HG02623 (cell line): ENCODE measurements around the gene OPRM1.

Source experiments
- ATAC-seq: cut with Tn5 transposase; IDR thresholded peaks from one replicate; pipeline ENCODE4 v1.9.1; 2021; ENCODE audit warnings: moderate library complexity; ENCODE audit not compliant: unreplicated experiment

OPRM1 gene

DNA sequence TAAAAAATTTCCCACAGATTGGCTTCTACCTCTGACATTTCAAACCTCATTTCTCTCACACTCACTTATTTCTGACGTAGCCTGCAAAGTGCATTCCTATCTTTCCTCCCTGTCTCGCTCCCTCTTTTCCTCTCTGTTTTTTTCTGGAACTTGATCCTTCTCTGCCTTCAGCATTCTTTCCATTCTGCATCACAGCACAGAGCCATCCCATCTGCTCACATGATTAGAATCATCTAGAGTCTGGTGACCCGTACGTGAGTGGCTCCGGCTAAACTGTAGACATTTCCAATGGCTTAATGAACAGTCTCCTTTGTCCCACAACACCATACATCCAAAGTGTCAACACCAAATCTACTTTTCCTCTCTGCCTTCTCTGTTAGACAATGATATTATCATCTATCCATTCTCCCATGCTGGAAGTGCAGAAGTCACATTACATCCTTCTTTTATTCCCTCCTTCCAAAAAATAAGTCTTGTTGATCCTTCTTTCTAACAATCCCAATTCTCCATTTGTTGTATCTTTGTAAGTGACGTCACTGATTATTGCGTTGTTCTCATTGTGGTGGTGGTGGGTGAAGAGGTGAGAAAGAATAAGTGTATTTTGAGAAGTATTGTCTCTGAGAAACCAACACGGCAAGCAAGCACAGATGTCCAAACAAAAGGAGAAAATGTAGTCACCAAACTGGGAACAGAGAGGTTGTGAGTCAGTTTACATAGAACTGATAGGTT lies 41.6 kb downstream of the OPRM1 start:
- ATAC-seq: no peak

DNA sequence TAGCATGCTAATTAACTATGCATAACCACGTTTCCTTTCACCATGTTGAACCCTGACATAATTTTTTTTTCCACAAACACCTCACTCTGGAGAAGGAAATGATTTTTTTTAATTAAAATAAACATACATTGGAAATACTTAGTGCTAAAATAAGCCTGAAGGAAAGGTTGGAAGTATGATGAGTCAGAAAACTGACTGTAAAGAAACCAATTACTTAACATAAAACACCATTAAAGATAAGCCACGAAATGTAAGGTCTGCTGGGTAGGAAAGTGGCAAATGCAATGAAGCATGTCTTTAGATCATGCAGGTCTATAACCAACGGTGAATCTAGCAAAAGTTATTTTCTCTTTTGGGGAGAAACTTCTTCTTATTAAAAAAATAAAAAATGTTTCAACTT lies 47.5 kb downstream of the OPRM1 start:
- no peak for ATAC-seq

- no peak for ATAC-seq
Observed at GRCh38 chr6:154092326-154092962, 53.4 kb downstream of the OPRM1 start.

GRCh38 chr6:154093231-154094044 lies 54.4 kb downstream of the OPRM1 start:
- ATAC-seq: no peak

- no peak for ATAC-seq
Observed at GRCh38 chr6:154095571-154095970, 56.5 kb downstream of the OPRM1 start.

- ATAC-seq: no peak
Observed at GRCh38 chr6:154096316-154096715, 57.3 kb downstream of the OPRM1 start.

- ATAC-seq: no peak
Observed at GRCh38 chr6:154096834-154097233, 57.8 kb downstream of the OPRM1 start.

DNA sequence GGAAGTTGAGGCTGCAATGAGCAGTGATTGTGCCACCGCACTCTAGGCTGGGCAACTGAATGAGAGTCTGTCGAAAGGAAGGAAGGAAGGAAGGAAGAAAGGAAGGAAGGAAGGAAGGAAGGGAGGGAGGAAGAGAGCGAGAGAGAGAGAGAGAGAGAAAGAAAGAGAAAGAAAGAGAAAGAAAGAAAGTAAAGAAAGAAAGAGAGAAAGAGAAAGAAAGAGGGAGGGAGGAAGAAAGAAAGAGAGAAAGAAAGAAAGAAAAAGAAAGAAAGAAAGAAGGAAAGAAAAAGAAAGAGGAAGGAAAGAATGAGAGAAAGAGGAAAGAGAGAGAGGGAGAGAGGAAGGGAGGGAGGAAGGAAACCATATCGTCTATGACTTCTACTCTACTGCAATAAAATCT lies 60.2 kb downstream of the OPRM1 start:
- ATAC-seq: no peak

DNA sequence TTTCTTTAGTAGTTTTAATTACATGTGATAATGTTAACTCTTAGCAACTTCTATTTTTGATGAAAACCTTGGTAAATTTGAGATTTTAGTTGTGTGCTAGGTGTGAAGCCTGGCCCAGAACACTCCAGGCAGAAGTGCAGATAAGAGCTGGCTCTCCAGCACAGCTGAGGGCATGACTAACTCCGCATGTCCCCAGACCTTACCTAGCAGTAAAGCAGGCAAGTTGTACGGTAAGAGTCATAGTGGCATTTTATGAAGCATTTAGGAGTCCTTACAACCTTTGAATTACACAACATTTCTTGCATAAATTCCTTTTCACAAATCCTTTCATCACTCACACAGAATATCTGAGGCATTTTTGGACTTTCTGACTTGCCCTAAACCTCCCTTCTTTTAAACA lies 67.2 kb downstream of the OPRM1 start:
- no peak for ATAC-seq

DNA sequence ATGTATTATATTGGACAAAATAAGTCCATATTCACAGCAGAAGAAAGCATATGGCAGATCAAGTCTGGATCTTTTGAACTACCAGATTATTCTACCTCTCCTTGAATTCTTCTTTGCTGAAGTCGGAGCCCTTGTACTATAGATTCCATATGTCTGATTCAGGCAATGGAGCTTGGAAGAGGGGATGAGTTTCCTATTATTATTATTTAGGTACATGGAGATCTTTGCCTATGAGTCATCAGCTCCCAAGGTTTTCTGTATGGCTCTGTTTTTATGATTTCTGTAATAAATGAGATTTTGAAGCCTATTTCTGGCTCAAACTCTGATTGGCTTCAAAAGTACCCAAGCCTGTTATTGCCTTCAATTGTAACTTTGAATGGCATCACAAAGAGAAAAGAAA lies 72.0 kb downstream of the OPRM1 start:
- no peak for ATAC-seq

DNA sequence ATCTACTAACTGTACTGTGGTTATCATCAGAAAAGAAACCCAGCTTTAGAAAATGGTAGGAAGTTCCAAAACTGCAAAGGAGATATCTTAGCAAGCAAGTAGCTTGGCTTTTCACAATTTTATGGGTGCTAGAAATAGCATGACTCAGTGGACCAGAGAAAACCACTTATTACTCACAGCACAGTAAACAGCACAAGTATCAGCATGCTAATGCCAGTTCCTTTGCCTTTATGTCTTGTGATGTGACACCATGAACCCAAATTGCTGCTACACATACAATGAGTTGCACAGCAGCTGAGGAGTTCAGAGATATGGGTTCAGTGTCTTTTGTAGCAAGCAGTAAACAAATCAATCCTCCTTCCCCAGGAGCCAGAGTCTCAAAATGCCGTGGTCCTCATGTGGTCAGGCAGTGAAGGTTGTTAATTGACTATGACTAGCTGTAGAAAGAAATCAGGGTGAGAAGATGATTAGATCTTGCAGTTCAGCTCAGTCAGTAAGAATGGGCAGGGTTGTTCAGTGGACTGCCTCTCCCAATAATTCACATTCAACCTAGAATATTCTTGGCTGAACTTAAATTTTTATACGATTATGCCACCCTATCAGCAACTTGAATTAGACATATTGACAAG lies 73.3 kb downstream of the OPRM1 start:
- ATAC-seq: no peak

- ATAC-seq: no peak
Observed at GRCh38 chr6:154113392-154113791, 74.4 kb downstream of the OPRM1 start.

DNA sequence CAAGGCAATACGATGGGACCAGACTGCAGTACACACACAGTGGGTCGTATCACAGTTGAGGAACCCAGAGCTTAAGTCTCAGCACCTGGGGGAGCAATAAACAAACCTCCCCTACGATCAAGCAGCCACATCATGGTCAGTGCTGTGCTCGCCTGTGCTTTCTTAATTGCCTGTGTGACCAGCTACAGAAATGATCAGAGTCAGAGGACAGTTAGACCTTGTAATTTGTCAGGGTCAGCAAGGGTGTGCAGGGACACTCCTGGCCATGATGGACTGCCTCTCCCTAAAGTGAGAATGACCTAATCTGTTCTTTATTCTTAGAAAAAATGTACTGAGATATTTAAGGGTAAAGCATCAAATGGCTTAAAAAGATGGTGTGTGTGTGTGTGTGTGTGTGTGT lies 78.4 kb downstream of the OPRM1 start:
- no peak for ATAC-seq

- no peak for ATAC-seq
Observed at GRCh38 chr6:154122195-154122925, 83.3 kb downstream of the OPRM1 start.

DNA sequence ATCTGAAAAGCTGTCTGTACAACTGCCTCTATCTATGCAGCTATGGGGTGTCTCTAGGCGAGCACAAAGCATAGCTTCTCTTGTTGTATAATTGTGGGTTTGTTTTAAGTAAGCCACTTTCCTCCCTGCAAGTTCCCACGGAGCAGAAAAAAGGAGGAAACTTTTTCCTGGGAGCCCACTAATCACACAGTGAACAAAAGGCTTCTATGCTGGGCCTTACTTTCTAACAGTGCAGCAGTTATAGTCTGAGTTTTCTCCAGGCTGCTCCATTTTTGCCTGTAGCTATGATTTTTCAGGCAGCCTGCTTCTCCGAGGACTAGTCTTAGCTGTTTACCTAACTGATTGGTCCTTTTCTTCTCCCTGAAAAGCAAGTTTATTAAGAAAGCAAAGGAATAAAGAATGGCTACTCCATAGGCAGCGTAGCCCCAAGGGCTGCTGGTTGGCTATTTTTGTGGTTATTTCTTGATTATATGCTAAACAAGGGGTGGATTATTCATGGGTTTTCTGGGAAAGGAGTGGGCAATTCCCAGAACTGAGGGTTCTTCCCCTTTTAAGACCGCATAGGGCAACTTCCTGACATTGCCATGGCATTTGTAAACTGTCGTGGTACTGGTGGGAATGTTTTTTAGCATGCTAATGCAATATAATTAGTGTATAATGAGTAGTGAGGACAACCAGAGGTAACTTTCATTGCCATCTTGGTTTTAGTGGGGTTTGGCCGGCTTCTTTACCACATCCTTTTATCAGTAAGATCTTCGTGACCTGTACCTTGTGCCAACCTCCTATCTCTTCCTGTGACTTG lies 84.3 kb downstream of the OPRM1 start:
- no peak for ATAC-seq

GRCh38 chr6:154125421-154125820 lies 86.4 kb downstream of the OPRM1 start:
- ATAC-seq: no peak

GRCh38 chr6:154127657-154128056 lies 88.6 kb downstream of the OPRM1 start:
- ATAC-seq: no peak

DNA sequence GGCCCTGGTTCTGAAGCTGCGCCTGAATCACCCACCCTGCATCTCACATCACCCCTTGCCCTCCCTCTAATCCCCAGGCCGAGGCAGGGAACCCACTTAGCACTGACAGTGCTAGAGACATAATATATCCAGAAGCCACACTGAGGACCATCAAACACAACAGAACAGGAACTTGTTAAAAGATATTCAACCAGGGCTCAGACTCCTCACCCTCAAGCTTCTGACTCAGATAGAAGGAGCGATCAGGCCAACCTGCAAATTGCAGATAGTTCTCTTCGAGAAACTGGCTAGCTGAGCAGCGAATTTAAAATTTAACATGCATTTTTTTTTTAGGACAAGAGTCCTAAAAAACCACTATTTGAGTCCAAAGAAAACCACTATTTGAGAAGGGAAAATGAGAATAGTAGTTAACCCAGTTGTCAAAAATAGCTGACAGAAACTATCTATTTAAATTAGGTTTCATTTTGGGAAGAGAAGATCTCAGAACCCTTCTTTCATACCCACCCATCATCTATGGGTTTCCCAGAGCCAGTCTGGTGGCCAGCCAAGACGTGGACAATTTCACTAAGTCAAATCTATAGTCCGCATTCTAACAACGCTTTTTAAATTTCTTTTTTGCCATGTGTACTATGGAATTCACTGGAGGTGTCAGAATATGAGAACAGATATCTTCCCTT lies 95.6 kb downstream of the OPRM1 start:
- ATAC-seq: no peak

- ATAC-seq: no peak
Observed at GRCh38 chr6:154138793-154139192, 99.8 kb downstream of the OPRM1 start.
